Lower leg skin (tissue), 3 donors: ENCODE data around the gene ARHGDIG.

Experiments
- POLR2A ChIP-seq, 2 donors: fragments of 450-650 bp; IDR thresholded peaks; one replicate each; pipeline ENCODE4 v1.6.1; 2016 to 2017; ENCODE audit warnings: antibody characterized with exemption in 2 of 2, mild to moderate bottlenecking in 1 of 2, moderate library complexity in 1 of 2
- TF ChIP-seq, protein P1 (sequence below), 3 donors: fragments of 450-650 bp; IDR thresholded peaks; one replicate each; pipeline ENCODE4 v1.5.1; 2016; ENCODE audit warnings: antibody characterized with exemption in 3 of 3, mild to moderate bottlenecking in 3 of 3, moderate library complexity in 2 of 3

DNA sequence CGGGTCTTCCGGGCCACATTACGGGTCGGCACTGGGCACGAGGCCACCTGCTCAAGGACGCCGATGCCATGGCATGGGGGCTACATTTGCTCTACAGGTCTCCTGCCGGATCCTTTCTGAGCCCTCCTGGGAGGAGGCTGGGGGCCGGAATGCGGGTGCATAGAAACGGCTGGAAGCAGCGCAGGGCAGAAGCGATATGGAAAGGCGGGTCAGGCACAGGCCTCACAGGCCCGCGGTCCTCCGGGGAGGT lies 43.7 kb downstream of the ARHGDIG start:
- TF ChIP-seq, protein P1, sequence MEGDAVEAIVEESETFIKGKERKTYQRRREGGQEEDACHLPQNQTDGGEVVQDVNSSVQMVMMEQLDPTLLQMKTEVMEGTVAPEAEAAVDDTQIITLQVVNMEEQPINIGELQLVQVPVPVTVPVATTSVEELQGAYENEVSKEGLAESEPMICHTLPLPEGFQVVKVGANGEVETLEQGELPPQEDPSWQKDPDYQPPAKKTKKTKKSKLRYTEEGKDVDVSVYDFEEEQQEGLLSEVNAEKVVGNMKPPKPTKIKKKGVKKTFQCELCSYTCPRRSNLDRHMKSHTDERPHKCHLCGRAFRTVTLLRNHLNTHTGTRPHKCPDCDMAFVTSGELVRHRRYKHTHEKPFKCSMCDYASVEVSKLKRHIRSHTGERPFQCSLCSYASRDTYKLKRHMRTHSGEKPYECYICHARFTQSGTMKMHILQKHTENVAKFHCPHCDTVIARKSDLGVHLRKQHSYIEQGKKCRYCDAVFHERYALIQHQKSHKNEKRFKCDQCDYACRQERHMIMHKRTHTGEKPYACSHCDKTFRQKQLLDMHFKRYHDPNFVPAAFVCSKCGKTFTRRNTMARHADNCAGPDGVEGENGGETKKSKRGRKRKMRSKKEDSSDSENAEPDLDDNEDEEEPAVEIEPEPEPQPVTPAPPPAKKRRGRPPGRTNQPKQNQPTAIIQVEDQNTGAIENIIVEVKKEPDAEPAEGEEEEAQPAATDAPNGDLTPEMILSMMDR (IDR thresholded peaks at IDR 0.05), result no peak
- no peak for TF ChIP-seq POLR2A (IDR thresholded peaks at IDR 0.05)
